HepG2 (cell line): Measurements from ENCODE around the gene ATE1. TPM values are rescaled to one million over a fixed set of nuclear protein-coding genes. Genes with fewer than 3 reads are reported as not detected.

Experiments
- AHDC1 ChIP-seq: sonication (generic); formaldehyde crosslinking; IDR thresholded peaks from 2 replicates; pipeline ENCODE4 v1.5.1; 2020; ENCODE audit warnings: mild to moderate bottlenecking, missing genetic modification reagents, borderline replicate concordance
- CEBPZ ChIP-seq: IDR thresholded peaks from 2 replicates; pipeline ENCODE4 v1.6.1; 2012; ENCODE audit warnings: low read length, improper control_type of control experiment
- EP300 ChIP-seq, 3 experiments: sonication (generic) in 1 of 3; formaldehyde crosslinking in 1 of 3; IDR thresholded peaks; 2 replicates each; pipeline versions ENCODE4 v1.5.1 to v1.6.1; 2011 to 2020; ENCODE audit warnings: low read depth in 2 of 3, low read length in 2 of 3, borderline replicate concordance in 1 of 3, improper control_type of control experiment in 1 of 3, mild to moderate bottlenecking in 1 of 3, missing genetic modification reagents in 1 of 3, moderate library complexity in 1 of 3
- HNRNPL ChIP-seq: fragments of 200-400 bp; formaldehyde crosslinking; IDR thresholded peaks from 2 replicates; pipeline ENCODE4 v1.6.1; 2017; ENCODE audit warnings: mild to moderate bottlenecking, low read depth, low read length
- MAFG ChIP-seq: sonication (generic); formaldehyde crosslinking; IDR thresholded peaks from 2 replicates; pipeline ENCODE4 v1.5.1; 2020; ENCODE audit warnings: mild to moderate bottlenecking, missing genetic modification reagents
- MIER3 ChIP-seq: IDR thresholded peaks from 2 replicates; pipeline ENCODE4 v1.6.1; 2016; ENCODE audit warnings: missing compliant biosample characterization, borderline replicate concordance
- MTA1 ChIP-seq: sonication (generic); formaldehyde crosslinking; IDR thresholded peaks from 2 replicates; pipeline ENCODE4 v1.4.0; 2020; ENCODE audit warnings: missing genetic modification reagents, mild to moderate bottlenecking, borderline replicate concordance
- POLR2AphosphoS2 ChIP-seq: IDR thresholded peaks from 2 replicates; pipeline ENCODE4 v1.6.1; 2011; ENCODE audit warnings: low read depth, low read length, improper control_type of control experiment
- REL ChIP-seq: sonication (generic); formaldehyde crosslinking; conservative IDR thresholded peaks from 2 replicates; pipeline ENCODE4 v1.8.0; 2022; ENCODE audit warnings: mild to moderate bottlenecking, missing genetic modification reagents, moderate library complexity
- TAF15 ChIP-seq: fragments of 200-400 bp; formaldehyde crosslinking; IDR thresholded peaks from one replicate; pipeline ENCODE4 v1.6.1; 2018; ENCODE audit warnings: mild to moderate bottlenecking, low read depth, low read length; ENCODE audit not compliant: poor library complexity, severe bottlenecking
- WIZ ChIP-seq: sonication (generic); formaldehyde crosslinking; IDR thresholded peaks from 2 replicates; pipeline ENCODE4 v1.5.1; 2020; ENCODE audit warnings: mild to moderate bottlenecking, missing genetic modification reagents
- ZNF274 ChIP-seq: sonication (generic); formaldehyde crosslinking; IDR thresholded peaks from 2 replicates; pipeline ENCODE4 v1.5.1; 2020; ENCODE audit warnings: mild to moderate bottlenecking, missing genetic modification reagents
- ZNF33A ChIP-seq: sonication (generic); formaldehyde crosslinking; IDR thresholded peaks from 2 replicates; pipeline ENCODE4 v1.5.1; 2020; ENCODE audit warnings: missing genetic modification reagents, mild to moderate bottlenecking, moderate library complexity, borderline replicate concordance
- ZNF343 ChIP-seq: sonication (generic); formaldehyde crosslinking; IDR thresholded peaks from 2 replicates; pipeline ENCODE4 v1.4.0; 2020; ENCODE audit warnings: mild to moderate bottlenecking, missing genetic modification reagents
- ZNF75D ChIP-seq: sonication (generic); formaldehyde crosslinking; IDR thresholded peaks from 2 replicates; pipeline ENCODE4 v1.8.1; 2023; ENCODE audit warnings: missing genetic modification reagents, mild to moderate bottlenecking, borderline replicate concordance
- ZNF777 ChIP-seq: sonication (generic); formaldehyde crosslinking; IDR thresholded peaks from 2 replicates; pipeline ENCODE4 v1.4.0; 2020; ENCODE audit warnings: missing genetic modification reagents
- polyA plus RNA-seq, 8 experiments: library from polyadenylated mRNA; depleted of rRNA in 3 of 8; stranded (reverse) in 7 of 8; unstranded in 1 of 8; fragments of >200 nt; fragmentation: Illumina TruSeq in 4 of 8; extraction: Trizol in 4 of 8; gene quantifications; 2 replicates each; pipeline versions ENCODE4 v1.2.1 to v1.2.3, GENCODE V29; 2011 to 2016; ENCODE audit warnings: low read depth in 4 of 8, missing spikeins in 1 of 8, mixed read lengths in 1 of 8; ENCODE audit not compliant: insufficient read depth in 1 of 8
- total RNA-seq, 5 experiments: library from RNA; depleted of rRNA; stranded (reverse); fragments of >200 nt; fragmentation: Illumina TruSeq; extraction: Trizol; gene quantifications; 2 replicates each; pipeline ENCODE4 v1.2.3, GENCODE V29; 2016; ENCODE audit warnings: low read depth in 1 of 5

The ATE1 gene
- total and polyA plus RNA-seq, 2 of the 13 experiments (the other 11 are each of a cell fraction or from before 2014, with no cell fraction given): 17.5 to 42.2 TPM

- TF ChIP-seq AHDC1 (CRISPR knock-in tag): no peak
- no peak; the same call in 1 of the 2 replicates for TF ChIP-seq REL
- peak; percentile 76; the same call in 1 of the 2 replicates for TF ChIP-seq ZNF343 (CRISPR knock-in tag)
- peak; percentile 85 for TF ChIP-seq ZNF777 (CRISPR knock-in tag)
- no peak for TF ChIP-seq POLR2AphosphoS2
- peak; percentile 35 for TF ChIP-seq TAF15
- no peak for TF ChIP-seq MIER3 (CRISPR knock-in tag)
- no peak for TF ChIP-seq WIZ (CRISPR knock-in tag)
- peak; percentile 50; the same call in 1 of the 2 replicates for TF ChIP-seq HNRNPL
- TF ChIP-seq EP300 (IDR thresholded peaks at IDR 0.05; ENCODE audit: low read depth in 2 of 2, low read length in 2 of 2): no peak; a peak in 1 of 4 replicates
- no peak for TF ChIP-seq EP300 (CRISPR knock-in tag; IDR thresholded peaks at IDR 0.05; ENCODE audit: borderline replicate concordance)
- TF ChIP-seq MAFG: no peak
- TF ChIP-seq ZNF75D (CRISPR knock-in tag): no peak
- TF ChIP-seq CEBPZ: no peak
- no peak; the same call in 1 of the 2 replicates for TF ChIP-seq ZNF274 (CRISPR knock-in tag)
- no peak for TF ChIP-seq MTA1 (CRISPR knock-in tag)
- TF ChIP-seq ZNF33A (CRISPR knock-in tag): no peak
Measured at GRCh38 chr10:121974535-121975294, 46.9 kb upstream of the ATE1 start, which contains the start of gene NSMCE4A (continued).
